ENCODE data around the gene FGG.
"Not testable (repeated sequence)": the region's sequence is repeated elsewhere in the genome, so short reads cannot be mapped to it uniquely, and the experiment has no call there.

The FGG gene

DNA sequence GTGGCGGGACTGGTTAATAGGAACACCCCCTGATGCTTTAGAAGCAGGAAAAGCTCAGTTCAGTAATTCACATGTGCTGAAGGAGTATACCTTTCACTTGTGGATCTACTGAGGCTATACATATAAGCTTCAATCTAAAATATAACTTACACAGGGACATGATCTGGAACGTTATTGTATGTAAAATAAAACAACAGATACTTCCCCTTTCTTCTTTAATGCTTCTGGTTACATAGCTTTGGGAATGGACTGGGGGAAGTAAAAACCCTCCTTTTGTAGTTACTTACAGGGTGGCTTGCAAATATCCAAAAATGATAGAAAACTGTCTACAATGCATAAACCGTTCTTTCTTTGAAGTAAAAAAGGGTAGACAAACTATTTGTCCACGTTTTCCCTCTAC is 1.9 kb downstream of the FGG start:
- no peak for DNase-seq

DNA sequence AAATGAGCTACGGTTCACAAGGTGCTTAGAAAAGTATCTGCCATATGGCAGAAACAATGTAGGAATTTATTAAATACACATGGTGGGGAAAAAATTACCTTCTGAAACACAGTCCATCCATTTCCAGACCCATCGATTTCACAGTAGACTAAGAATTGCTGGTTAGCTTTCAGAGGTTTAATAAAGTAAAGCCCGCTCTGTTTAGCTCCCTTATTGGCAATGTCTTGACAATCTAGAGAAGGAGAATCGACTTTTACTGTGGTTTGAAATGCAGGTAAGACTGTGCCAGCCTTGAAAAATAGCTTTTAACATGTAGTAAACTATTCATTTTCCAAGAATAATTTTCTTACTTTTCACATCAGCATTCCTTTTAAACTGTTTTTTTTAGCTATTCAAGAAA is 2.9 kb downstream of the FGG start:
- DNase-seq, result no peak

DNA sequence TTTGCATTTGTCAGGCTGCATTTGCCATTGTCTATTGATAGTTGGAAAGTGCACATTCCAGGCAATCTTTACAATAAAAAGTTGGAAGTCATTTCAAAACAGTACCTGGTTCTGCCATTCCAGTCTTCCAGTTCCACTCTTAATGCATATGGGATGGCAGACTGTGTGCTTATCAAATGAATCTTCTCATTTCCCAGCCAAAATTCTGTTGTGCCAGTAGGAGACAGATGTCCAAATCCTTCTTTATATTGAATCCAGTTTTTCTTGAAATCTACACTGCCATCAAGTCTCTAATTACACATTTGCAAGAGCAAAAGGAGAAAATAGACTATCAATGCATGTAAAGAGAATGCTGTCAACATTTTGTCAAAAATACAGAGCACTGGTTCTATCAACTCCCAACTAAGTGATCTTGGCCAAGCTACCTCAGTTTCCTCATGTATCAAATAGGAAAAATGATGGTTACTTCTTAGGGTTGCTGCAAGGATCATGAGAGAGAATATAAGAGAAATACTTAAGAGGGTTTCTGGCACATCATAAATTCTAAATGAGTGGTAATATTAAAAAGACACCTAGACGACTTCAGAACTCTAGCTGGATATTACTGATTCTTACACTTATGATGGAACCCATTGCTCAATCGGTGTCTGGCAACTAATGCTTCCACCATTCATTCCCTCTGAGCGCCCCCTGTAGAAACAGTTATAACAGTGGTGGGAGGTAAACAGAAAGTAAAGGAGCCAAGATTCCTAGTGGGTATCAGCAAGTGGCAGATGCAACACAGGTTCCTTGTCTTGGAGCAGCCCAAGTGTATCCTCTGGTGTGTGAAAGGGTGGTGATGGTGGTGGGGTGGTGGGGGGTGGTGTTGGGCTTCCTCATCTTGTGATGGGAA is 3.8 kb downstream of the FGG start:
- no peak for DNase-seq

DNA sequence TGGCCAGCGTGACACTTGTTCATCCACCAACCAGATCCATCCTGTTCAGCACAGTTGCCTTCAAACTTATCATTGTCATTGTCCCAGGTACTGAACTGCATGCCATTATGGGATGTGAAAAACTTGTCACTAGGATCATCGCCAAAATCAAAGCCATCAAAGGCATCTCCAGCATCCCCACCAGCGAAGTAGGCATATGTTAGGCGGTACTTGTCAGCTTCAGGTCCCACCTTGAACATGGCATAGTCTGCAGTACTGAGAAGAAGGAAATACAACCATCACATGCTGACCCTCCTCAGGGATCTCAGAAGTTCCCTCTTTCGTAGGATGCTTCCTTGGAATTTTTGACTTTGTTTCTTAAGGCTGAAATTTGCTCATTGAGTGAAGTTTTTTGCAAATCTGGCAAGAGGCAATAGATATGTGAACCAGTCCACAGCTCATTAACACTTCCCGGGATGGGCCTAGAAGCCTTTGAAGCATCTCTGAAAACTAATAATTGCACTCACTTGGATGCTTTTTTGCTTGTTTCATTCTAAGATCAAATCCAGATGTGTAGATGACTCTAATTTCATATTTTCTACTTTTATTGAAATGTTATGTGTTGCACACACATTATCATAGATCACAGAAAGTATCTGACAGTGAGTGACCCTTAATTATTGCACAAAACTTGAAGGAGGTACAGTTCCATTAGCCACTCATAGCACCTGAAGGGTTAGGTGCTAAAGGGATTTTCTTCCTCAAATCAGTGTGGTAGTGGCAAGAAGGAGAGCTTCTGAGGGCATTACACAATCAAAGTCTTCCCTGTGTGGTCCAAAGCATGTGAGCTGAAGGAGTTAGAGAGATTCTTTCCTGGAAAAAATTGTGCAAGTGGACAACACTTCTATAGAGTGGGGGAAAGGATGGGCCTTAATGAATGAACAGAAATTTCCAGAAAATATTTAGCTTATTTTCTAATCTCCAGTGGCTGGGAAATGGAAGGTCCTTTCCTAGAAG is 5.4 kb downstream of the FGG start:
- no peak for DNase-seq

DNA sequence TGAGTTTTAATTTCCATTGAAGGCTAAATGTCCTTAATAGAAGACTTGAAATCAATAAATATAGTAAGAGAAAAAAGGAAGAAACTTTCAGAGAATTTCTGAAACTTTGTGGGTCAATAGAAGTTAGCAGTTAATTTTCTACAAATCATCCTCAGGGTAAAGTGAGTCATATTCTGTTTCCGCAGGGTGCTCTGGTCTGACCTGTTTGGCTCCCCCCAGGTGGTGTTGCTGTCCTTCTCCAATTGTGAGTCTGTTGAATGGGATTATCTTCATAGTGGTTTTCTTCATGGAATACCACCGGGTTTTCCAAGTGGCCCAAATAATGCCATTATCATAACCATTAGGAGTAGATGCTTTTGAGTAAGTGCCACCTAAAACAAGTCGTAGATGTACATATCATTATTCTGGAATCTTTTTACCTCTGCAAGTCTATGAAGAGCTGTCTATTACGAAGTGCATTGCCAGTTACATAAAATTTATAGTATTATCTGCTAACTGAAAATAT is 7.7 kb downstream of the FGG start:
- DNase-seq, result no peak

DNA sequence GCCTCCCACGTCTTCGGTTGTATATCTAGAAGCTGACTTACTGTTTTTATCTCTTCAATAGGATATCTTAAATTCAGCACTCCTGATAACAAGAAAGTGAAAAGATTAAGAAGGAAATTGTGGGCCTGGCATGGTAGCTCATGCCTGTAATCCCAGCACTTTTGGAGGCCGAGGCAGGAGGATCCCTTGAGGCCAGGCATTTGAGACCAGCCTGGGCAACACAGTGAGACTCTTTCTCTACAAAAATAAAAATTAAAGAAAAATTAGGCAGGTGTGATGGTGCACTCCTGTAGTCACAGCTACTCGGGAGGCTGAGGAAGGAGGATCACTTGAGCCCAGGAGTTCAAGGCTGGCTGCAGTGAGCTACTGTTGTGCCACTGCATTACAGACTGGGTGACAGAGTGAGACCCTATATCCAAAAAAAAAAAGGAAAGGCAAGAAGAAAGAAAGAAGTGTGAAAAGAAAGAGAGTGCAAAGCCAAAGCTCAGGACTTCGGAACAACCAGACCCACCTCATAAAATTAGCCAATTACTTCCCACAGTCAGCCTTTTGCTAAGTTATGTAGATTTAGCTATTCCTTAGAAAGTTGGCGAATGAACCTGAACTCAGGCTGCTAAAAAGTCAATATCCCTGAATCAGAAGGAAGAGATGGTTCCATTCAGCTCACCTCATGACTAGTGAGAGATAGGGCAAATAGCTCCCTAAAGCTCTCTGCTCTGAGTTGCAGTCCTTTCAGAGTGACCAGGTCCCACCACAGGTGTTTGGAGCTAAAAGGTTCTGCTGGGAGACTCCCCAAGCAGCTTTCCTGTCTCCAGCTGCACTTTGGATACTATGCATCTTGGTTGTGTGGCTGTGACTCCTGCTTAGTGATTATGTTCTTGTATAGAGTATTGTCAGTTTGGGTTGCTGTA is 9.2 kb downstream of the FGG start:
- no peak for DNase-seq

DNA sequence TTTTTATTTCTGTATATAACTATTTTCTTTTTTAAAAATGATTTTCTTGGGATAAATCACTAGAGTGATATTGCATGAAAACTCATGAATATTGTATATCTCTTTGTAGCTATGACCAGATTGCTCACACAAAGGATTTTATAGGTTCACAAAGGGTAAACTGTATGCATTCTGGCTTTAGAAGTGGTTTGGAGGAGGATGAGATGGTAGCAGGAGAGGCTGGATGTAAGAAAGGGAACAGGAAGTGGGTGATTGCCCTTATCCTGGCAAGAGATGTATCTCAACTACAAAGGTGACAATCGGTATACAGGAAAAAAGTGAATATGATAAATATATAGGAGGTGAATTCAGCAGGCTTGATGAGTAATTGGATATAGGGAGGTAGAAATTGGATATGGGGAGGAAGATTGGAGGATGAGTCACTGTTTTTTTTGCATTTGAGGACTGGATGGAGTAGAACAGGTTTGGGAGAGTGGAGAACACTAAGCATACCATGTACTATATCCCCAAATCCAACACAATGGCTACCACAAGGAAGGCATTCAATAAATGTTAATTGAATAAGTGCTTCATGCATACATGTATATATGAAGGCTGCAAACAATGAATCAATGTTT is 9.9 kb downstream of the FGG start:
- DNase-seq, result no peak

DNA sequence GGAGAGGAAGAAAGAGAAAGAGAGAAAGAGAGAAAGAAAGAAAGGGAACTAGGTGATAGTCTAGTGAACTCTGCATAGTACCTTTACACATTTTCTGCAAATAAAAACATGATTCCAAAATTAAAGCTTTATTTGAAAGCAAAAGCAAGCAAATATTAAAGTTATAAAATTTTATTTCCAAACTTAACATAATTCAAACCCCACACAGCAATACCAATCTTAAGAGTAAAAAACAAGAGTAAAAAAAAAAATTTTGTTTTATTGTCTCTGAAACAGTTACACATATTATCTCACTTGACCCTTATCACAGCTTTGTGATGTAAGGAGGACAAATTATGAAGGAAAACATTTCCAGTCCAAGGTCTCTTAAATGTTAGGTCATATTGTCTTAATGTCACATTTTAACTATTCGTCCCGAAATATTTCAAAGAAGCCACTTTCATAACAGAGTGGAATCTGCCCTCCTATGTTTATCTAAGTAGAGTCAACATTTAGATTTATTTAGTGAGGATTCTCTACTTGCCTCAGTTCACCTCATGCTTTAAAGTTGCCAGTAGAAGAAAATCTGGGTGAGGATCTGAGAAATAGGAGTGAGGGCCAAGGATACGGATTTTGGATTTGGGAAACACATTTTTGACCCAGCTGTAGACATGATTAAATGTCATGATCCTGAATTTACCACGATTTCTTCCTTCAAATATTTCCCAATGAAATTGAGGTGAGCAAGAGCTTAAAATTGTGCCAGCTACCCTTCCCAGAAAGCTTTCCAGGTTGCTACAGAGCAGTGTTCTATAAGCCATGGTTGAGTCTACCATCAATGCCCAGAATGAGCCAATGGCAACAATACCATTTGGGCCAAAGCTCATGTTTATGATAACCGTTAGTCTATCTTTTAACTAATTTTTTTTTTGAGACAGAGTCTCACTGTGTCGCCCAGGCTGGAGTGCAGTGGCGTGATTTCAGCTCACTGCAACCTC is 14.4 kb downstream of the FGG start:
- no peak for DNase-seq

DNA sequence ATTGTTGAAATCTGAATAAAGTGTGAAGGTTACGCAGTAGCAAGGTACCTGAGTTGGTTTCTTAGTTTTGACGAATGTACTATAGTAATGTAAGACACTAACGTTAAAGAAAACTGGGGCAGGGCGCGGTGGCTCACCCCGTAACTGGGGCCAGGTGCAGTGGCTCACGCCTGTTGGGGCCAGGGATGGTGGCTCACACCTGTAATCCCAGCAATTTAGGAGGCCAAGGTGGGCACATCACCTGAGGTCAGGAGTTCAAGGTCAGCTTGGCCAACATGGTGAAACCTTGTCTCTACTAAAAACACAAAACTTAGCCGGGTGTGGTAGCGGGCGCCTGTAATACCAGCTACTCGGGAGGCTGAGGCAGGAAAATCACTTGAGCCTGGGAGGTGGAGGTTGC is 15.2 kb downstream of the FGG start:
- not testable (repeated sequence) for DNase-seq

DNA sequence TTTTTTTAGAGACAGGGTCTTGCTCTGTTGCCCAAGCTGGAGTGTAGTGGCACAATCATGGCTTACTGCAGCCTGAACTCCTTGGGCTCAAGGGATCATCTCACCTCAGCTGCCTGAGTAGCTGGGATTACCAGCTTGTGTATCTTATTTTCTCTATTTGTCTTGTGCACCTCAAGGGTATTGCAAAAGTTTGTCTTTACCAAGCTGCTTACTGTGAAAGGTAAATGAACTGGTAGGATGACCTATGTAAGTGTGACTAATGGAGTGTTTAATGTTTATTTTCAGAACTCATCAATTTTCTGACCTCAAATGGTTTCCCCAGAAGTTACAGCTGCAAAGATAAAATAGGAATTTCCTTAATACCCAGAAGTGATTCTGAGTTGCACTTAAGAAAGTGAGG is 16.6 kb downstream of the FGG start:
- no peak for DNase-seq

DNA sequence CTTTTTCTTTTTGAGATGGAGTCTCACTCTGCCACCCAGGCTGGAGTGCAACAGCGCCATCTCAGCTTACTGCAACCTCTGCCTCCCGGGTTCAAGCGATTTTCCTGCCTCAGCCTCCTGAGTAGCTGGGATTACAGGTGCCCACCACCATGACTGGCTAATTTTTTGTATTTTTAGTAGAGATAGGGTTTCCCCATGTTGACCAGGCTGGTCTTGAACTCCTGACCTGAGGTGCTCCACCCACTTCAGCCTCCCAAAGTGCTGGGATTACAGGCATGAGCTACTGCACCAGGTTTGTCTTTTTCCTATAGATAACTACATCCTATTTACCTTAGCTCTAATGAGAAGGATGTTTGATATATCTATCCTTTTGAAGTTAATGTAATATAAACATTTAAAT is 18.1 kb downstream of the FGG start:
- not testable (repeated sequence) for DNase-seq

DNA sequence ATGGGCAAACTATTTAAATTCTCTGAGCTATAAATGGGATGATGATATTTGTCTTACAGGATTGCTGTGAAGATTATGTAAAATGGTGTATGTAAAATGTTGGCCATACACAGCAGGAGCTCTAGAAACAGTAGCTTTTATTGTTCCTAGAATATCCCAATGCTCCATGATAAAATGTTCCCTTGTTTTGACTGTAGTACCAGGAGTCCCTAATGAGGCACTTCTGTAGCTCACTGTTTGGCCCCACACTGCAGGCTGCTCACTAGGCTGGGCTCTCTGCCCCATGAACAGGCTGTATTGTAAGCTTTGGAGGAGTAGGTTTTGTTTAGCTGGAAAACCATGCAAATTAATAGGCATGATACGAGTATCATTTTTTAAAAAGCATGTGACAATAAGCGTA is 18.6 kb downstream of the FGG start:
- no peak for DNase-seq

DNA sequence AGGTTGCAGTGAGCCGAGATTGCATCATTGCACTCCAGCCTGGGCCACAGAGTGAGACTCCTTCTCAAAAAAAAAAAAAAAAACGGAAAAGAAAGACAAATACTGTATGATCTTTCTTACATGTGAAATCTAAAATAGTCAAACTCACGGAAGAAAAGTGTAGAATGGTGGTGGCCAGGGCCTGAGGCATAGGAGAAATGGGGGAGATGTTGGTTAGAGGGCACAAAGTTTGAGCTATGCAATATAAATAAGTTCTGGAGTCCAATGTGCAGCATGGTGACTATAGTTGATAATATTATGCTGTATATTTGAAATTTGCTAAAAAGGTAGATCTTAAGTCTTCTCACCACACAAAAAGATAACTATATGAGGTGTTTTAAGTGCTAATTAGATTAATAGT is 20.6 kb downstream of the FGG start:
- no peak for DNase-seq

DNA sequence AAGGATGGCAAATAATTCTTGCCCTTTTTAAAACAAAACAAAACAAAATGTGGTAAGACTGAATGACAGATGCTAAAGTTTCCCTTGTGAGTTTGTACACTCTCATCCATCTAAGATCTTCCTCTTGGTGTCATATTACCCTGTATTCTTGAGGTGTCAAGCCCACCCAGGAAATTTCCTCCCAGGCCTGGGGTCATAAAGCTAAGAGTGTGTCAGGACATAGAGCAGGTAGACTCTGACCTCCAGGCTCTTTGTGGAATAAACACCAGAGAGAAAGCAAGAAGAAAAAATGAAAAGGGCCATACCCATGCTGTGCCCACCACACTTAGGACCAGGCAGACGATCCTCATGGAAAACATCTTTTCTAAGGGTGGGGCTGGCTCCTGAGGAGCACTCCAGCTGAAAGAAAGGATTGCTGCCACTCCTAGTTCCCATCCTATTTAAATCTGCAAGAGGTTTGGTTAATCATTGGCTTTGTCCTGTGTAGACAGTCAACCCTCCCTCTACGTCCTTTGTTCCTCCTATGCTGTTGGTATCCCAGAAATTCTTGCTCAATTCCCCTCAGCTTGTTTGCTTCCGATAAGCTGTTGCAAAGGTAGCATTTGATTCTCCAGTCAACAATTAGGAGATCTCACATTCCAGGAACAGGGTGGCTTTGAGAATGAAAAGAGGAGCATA is 22.0 kb downstream of the FGG start, which contains the start of gene FGA:
FGA (minus strand) TSS at position 414 of the 678 bp plus-strand sequence; CDS start at position 359, 55 bp downstream.
- no peak for DNase-seq

DNA sequence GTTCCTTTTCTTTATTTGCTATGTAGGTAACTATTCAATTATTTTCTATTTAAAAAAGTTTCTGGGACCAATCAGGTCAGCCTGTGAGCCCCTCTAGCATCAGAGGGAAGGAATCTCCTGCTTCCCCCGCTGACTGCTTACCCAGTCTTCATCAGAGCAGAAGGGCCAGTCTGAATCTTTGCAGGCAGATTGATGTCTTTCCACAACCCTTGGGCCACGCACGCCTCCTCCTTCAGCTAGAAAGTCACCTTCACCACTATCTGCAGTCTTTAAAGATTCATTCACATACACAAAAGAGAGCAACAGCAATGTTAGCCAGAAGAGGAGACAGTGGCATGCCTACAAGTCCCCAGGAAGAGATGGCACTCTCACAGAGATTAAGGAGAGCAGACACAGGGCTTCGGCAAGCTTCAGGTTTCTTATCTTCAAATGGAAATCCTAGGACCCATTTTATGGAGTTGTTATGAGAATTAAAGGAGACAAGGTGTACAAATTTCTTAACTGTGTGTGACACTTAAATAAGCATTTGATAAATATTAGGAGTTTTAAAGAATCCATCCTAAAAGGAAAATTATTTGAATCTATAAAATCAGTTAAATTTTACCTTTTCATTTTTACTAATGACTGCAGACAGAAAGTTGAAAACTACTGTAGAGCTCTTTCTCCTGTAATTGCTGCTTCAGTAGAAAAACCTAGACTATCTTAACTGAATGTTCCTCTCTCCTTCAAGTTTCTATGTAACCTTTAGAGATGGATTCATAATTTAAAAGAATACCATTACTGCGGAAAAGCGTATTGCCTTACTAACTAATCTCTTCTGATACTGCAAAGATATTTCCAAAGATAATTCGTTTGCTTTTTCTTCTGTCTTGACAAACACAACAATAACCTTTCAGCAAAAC is 22.9 kb downstream of the FGG start:
- DNase-seq, result no peak

DNA sequence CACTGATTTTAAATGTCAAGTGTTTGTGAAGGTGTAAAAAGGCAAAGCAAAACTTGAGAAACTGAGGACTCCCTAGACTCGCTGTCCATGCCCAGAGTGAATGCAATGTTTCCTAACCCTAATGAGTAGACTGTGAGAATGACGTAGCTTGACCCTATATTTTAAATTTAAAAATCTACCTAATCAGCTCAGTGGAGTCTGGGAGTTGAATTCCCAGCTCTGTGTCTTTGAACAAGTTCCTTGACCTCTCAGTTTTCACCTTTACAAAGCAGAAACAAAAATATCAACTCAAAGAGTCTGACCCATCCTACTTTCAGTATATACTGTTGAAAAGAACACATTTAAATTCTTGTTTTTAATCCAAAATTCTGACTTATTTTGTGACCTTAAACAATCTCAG is 24.3 kb downstream of the FGG start:
- DNase-seq, result no peak

DNA sequence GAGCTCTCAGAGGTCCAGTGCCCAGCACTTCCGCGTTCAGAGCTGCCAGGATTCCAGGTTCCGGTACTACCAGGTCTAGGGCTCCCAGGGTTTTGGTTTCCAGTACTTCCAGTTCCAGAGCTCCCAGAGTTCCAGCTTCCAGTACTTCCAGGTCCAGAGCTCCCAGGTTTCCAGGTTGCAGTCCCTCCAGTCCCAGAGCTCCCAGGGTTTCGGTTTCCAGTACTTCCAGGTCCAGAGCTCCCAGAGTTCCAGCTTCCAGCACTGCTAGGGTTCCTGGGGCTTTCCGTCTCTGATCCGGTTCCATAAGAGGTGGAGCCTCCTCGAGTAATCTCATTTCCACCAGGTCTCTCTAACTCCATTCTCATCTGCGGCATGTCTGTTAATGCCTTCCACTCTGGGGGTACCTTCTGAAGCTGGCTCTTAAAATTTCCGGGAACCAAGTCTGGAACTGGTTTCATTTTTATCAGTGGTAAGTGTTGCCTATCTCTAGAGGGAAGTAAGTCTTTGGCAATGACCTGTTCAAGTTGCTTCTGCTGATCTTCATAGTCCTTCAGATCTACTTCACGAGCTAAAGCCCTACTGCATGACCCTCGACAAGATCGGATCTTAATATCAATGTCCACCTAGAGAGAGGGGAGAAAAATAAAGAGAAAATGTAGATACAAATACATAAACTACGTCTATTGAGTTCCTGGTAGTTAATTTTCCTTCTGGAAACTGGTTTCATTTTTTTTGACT is 26.0 kb downstream of the FGG start:
- no peak for DNase-seq

DNA sequence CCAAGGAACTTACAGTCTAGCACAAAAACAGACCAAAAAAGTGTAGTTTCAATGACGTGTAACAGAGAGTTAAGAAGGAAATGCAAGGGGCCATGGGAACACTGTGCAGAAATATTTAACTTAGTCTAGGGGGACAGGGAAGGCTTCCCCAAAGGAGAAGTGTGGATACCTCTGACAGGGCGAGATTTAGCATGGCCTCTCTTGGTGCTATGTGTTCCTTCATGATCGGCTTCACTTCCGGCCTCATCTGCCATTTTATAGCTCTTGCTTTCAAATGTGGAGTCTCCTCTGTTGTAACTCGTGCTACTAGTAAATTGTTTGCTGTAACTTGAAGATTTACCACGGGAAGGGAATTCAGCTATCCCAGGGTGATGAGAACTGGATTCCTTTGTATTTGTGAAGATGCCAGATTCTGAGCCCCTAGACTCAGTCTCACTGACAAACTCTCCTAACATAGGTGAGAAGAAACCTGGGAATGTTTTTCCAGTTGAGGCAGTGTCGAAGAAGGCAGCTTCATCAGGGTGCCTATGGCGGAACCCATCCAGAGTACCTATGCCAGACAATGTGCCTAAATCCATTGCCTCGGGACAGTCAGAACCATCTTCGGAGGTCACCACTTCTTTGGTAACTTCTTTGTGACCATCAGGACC is 27.0 kb downstream of the FGG start:
- no peak for DNase-seq
